Activated T-cell treated with anti-CD3 and anti-CD28 coated beads for 4 hours (primary cell): Measurements from ENCODE around the gene CABYR.

Source experiments
- DNase-seq: peaks from one replicate; pipeline ENCODE4 v3.0.0-alpha.2; 2020

The CABYR gene, protein sequence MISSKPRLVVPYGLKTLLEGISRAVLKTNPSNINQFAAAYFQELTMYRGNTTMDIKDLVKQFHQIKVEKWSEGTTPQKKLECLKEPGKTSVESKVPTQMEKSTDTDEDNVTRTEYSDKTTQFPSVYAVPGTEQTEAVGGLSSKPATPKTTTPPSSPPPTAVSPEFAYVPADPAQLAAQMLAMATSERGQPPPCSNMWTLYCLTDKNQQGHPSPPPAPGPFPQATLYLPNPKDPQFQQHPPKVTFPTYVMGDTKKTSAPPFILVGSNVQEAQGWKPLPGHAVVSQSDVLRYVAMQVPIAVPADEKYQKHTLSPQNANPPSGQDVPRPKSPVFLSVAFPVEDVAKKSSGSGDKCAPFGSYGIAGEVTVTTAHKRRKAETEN

DNA sequence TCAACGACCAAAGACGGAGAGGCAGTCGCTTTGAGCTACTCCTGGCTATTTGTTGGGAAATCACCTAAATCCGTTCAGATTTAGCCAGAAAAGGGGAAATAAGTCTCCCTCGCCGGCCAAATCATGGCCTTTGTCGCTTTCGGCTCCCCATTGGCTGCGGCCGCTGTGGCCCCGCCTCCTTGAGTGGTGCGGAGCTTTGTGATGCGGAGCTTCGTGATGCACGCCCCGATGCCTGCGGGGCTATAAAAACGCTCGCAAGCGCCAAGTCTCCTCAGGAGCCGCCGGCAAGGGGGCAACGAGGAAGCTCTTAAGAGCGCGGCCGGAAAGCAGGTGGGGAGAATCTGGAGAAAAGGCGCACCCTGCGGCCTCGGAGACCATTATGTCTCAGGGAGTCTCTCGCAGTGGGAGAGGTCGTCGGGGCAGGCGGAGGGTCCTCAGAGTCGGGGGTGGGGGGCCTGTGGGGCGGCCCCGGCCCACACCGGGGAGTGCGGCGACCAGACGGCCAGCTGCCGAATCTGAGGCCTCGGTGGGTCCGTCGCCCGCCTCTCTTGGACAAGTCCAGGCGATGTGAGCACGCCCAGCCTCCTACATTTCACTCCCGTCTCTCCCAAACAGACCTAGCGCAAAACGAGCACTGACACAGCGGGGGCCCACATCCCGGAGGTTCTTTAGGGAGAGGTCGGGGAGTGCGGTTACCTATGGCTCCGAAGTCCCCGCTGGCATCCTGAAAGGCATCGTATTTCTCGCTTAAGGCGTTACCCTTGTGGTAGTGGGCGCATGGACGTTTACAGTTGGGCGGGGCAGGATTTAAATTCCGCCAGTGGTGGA is at the start of gene CABYR:
CABYR (plus strand) TSS at position 274 of the 828 bp plus-strand sequence. CDS start 4,053 bp downstream, outside the sequence.
- peak; percentile 62 for DNase-seq

DNA sequence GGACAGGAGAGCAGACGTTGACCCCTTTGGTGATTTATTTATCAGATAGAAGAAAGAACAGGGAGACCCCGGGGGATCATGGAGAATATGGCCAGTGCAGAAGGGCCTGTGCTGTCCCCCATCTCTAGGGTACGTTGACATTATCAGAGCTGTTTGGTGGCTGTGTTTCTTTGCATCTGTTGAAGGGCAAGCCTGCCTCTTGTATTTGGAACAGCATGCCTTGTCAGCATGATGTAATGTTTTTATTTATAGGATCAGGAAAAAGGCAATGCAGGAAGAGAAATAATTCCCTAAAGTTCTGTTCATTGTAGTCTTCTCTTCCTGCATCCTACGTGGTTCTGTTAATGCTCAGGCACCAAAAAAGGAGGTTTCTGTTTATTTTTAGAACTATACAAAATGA is 49.8 kb upstream of the CABYR start:
- DNase-seq: no peak

DNA sequence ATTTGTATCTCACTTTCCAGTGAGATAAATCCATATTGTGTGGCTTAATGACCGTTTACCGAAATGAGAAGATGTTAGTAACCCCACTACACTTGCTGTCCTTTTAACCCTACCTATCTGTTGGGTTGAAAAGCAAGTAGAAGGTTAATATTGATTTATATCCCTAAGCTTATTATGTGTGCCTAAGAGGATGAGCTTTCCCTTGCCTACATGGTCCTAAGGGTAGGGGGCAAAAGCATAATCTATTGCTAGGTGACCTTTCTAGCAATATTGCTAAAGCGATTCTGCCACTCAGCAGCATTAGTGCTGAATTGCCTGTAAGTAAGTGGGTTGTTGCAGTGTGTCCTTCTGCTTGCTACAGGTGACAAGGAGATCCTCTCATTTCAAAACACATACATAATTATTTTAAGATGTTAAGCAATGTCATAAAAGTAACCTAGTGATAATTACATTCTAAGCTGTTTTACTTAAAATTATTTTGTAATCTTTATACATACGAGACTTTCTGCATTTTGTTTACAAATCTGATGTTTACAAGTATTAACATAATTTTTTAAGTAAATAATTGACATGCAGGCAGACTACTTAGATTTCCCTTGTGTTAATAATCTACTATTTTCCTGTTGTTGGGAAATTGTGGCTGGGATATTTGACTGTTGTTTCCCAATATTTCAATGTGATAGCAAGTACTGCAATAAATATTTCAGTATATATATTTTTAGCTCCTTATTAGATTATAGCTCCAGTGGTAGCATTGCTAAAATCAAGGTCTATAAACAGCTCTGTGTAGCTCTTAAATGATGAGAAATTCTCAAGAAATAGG is 49.1 kb upstream of the CABYR start:
- DNase-seq: no peak

DNA sequence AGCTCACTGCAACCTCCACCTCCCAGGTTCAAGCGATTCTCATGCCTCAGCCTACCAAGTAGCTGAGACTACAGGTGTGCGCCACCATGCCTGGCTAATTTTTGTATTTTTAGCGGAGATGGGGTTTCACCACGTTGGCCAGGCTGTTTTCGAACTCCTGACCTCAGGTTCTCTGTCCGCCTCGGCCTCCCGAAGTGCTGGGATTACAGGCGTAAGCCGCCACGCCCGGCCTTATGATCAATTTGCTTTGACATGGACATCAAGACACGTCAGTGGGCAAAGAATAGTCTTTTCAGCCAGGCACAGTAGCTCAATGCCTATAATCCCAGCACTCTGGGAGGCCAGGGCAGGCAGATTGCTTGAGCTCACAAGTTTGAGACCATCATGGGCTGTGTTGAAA is 48.0 kb upstream of the CABYR start:
- DNase-seq: no peak

DNA sequence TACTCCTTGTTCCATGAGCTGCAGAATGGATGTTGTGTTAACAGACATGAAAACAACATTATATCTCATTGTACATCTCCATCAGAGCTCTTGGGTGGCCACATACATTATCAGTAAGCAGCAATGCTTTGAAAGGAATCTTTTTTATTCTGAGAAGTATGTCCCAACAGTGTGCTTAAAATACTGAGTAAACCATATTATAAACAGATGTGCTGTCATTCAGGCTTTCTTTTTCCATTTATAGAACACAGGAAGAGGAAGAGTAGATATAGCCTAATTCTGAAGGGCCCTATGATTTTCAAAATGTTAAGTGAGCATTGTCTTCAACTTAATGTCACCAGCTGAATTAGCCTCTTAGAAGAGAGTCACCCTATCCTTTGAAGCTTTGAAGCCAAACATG is 44.3 kb upstream of the CABYR start:
- DNase-seq: no peak

DNA sequence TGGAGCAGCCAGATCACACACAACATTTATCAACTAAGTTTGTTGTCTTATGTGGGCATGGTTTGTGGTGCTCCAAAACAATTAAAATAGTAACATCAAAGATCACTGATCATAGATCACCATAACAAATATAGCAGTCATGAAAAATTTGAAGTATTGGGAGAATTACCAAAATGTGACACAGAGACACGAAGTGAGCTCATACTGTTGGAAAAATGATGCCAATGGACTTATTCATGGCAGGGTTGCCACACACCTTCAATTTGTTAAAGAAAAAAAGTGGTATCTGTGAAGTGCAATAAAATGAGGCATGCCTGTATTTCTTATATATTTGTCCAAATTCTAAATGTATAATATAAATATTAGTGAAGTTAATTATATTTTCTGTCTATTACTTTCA is 42.9 kb upstream of the CABYR start:
- no peak for DNase-seq

DNA sequence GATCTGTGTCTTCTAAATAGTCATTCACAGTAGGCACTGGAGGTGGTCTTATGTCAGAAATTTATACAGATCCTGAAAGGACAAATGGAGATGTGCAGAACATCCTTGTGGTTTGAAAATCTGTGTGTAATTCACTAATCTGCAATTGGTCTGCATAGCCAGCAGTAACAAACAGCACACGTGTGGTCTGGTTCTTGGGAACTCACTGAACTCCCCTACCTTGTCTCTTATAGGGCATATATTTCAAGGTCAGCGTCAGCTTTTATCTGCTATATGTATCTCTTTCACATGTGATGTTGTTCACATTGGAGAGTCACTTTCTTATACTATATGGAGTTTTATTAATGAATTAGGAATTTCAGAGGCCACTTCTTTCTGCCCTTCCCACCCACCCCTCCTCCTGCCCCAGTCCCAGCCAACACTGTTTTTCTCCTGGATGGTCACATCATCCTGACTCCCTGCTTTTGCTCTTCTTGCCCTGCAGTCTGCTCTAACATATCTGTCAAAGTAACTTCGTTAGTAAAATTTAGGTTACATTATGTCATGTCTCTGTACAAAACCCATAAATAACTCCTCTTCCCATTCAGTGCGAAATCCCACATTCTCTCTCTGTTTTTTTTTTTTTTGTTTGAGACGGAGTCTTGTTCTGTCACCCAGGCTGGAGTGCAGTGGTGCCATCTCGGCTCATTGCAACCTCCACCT is 35.4 kb upstream of the CABYR start:
- no peak for DNase-seq

DNA sequence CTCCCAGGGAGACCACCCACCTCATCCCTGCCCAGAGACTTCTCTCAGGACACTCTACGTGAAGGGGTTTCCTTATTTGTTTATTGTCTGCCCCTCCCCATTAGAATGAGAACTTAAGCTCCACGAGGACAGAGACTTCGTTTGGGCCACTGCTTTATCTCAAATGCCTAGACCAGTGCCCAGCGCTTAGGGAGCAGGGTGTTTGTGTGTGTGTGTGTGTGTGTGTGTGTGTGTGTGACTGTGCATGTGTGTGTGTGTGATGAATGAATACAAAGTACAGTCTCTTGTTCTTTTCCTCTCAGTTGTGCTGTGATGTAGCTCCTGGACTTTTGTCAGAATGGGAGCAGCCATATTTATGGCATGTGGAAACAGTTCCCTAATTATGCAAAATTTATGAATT is 34.4 kb upstream of the CABYR start:
- DNase-seq: no peak

DNA sequence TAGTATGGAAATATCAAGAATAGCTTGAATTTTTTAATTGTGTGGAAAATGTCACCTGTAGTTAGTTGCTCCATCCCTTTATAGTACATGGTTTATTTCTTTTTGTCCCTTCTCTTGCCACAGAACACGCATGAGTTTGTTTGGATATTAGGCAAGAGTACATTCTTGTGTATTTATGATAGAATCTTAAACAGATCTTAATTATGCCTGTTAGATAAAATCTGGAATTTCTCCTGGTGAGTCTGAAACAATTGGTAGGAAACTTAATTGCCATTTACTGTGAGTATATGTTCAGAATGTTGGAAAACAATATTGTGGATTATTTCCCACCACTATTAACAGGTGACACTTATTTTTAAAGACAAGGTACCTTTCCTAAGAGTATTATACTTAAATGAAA is 30.2 kb upstream of the CABYR start:
- no peak for DNase-seq

DNA sequence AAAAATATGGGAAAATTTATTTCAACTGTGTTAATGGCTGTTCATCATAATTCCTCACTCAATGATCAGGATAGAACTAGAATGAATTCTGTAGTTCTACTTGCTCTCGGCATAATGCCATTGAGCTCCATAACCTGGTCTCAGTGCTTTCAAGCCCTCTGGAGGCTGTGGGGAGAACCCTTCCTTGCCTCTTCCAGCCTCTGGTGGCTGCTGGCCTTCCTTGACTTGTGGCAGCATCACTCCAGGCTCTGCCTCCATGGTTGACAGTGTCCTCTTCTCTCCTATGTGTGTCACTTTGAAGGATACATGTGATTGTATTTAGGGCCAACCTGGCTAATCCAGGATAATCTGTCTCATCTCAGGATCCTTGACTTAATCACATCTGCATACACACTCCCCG is 26.9 kb upstream of the CABYR start:
- DNase-seq: no peak

DNA sequence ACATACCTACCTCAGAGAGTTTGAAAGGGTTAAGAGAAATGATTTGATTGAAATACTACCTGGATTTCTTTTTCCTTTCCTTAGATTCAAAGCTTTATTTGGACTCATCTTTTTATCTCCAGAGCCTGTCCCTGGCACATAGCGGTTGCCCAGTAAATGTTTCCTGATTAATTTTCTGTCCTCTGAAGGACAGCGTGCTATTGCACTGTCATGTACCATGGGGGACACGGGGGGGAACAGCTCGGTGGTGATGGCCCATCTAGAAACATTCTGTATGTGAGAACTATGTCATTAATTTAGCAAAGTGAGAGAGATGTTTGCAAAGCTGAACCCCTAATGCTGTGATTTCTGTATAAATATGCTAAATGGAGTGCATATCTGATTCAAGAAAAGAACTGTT is 26.4 kb upstream of the CABYR start:
- no peak for DNase-seq

DNA sequence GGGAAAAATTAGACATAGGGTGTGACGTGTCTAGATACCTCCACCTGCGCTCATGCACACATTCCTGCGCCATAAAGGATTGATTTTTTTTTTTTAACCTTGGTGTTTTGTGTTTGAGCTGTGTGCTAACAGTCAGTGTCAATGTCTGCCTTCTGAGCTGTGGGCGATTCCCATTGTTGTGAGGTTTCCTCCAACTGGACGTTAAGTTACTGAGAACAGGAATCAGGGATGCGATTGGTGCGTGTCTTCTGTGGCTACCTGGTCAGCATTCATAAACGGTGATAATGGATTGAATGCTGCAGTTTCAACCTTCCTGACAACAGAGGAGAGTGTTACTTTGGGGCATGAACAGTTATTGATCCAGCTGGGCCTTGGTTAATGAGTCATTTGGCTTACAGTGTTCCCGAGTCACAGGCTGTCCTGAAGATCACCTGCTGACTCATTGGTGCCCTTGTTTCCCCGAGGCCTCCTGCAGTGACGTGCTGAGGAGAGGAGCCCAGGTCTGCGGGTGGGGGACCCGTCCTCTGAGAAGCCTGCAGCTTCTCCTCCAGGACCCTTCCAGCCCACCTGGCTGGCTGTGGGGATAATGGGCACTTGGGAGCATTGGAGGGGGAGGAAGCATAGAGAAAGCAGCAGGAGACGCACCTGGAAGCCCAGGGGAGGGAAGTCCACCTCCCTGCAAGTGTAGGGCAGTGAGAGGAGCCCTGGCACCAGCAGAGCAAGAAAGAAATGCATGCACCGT is 25.8 kb upstream of the CABYR start:
- DNase-seq: no peak

DNA sequence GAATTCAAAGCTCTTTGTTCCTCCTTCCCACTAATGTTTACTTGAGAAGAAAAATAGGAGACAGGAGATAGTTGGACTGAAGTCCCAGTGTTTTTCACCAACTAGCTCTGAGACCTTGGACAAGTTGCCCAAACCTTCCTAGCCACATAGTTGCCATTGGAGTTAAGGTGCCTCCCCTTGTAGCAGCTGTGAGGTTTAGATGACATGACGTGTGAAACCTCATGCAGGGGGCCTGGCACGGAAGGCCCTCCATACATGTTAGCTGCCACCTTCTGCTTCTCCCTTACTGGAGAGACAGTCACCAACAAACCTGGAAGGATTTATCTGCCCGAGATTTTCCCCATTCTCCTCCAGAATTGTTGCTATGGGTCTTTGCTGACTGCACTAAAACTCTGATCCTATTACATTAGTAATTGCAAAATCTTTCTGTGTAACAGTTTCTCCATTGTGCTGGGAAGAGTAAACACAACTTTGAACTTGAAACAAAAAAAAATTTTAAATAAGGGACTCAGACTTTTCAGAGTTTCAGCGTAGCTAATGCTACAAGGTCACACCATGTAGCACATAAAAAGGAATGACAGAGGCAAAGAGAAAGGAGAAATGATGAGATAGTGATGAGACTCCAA is 23.8 kb upstream of the CABYR start:
- DNase-seq: no peak

DNA sequence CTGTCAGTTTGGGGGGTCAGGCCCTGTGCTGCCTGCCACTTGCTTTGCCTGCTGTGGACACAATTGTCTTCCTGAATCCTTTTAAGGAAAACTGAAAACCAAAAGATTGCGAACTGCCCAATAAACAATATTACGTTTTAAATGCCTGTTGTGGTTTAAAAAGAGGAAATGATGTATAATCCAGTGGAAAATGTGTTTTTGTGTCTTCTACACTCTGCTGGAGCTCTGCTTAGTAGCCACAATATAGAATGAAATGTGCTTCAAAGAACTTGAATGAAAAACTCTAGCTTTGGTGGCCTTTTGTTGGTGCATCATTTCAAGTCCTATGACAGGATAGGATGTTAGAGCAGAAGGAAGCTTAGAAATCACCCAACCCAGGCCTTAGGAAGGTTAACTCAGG is 23.2 kb upstream of the CABYR start:
- no peak for DNase-seq

DNA sequence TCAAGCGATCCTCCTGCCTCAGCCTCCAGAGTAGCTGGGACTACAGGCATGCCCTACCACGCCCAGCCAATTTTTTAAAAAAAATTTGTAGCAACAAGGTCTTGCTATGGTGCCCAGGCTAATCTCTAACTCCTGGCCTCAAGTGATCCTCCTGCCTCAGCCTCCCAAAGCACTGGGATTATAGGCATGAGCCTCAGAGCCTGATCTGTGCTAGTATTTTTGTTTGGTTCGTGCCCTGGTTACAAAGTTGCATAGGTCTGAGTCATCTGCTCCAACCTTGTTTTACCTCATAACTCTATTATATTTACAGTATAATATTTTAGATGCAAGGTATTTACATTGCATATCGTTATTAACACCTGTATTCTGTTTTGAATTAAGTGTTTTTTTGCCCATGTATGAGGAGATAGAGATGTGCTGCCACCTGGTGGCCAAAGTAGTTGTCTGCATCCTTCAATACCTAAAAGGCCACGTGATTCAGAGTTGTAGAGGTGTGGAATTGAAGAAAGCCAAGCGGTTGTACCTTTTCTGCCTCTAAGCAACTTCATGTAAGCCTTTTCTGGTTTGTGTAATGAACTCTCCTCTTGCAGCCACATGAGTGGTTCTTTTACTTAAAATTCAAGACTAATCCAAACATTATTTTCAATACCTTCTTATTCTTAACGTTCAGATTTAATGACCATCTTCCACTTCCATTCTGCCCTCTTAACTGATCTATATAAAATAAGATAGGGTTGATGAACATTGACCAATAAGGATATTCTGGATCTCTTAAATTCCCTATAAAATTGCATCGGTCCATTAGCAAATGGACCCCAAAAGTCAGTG is 19.9 kb upstream of the CABYR start:
- peak; percentile 73 for DNase-seq

DNA sequence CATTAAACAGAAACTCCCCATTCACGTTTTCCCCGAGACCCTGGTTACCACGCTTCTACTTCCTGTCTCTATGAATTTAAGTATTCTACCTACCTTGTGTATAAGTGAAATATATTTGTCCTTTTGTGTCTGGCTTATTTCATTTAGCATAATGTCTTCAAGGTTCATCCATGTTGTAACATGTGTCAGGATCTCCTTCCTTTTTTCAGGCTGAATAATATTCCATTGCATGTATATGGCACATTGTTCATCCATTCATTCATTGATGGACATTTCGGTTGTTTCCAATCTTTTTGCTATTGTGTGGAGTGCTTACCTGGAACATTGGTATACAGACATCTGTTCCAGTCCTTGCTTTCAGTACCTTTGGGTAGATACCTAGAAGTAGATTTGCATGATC is 18.2 kb upstream of the CABYR start:
- DNase-seq: no peak

DNA sequence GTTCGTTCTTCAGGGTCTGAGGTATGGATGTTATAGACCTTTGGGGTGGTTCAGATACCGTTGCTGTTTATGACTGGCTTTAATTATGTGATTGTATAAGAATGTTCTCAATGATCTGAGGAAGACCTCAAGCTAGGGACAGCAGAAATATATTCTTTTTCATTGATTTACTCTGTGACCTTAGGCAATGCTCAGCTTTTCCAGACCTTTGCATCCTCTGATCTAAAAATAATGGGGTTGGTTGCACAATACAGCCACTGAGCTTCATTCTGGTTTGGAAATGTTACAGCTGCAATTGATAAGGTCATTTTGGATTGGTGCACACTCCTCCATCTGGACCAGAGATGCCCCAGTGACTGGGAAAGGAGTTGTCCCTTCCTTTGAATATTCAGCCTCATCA is 17.2 kb upstream of the CABYR start:
- DNase-seq: no peak

DNA sequence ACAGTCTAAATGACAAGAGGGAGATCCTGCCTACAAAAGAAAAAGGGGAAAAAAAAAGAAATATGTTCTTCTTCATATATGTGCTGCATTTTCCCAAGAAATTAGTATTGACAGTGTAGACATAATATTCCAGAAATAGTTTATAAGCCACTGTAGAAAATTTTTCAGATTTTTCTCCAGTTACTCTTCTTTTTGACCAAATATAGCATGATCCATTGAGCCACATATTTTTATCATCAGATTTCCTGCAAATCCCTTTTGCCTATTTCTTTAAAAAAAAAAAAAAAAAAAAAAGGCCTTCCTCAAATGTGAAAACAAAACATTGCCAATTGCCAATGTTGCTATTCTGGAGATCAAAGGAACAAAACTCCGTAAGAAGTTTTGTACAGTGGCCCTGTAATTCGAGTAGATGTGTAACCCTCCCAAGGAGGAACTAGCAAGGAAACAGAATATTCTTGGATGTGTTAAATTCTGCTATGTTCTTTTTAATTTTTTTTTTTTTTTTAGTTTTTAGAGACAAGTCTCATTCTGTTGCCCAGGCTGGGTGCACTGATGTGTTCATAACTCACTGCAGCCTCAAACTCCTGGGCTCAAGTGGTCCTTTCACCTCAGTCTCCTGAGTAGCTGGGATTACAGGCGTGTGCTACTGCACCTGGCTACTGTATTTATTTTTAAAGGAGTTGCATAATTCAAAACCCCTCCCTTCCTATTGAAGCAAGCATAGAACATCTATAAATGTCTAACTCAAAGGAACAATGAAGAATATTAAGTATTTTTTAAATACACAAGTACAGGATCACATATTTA is 12.5 kb upstream of the CABYR start:
- DNase-seq: no peak

DNA sequence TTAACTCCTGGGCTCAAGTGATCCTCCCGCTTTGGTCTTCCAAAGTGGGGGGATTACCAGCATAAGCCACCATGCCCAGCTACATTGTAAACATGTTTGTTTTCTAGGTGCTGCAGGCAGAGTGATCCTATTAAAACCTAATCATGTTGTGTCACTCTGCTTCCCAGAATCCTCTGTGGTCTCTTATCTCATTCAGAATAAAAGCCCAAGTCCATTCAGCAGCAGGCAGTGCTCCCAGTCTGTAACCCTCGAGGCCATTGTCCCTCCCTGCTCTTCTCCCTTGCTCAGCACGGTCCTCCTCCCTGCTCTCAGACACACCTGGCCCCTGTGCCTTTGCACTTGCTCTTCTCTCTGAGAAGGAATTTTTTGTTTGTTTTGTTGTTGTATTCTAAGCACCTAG is 11.1 kb upstream of the CABYR start:
- no peak for DNase-seq

DNA sequence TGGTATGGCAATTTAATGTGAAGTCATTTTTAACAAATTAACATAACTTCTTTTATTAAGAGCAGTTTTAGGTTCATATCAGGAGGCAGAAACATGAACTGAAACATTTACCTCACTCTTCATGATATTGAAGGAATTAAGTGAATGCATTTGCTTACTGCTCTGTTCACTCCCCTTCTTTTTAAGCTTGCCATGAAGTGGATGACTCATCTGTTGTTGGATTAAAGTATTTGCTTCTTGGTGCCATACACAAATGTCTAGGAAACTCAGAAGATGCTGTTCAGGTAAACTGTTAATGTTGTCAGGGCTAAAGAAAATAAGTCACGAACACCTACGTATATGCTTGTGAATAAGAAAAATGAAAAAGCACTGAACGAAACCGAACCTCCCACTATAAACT is 10.2 kb upstream of the CABYR start:
- no peak for DNase-seq
